GM18505 (cell line): ENCODE data around the gene SERPINB11.
A peak's percentile ranks its signal among the peaks of the same experiment; 100 is the strongest.
"Not testable (repeated sequence)": the region's sequence is repeated elsewhere in the genome, so short reads cannot be mapped to it uniquely, and the experiment has no call there.

Source experiments
- ATAC-seq: cut with Tn5 transposase; IDR thresholded peaks from one replicate; pipeline ENCODE4 v1.9.1; 2021; ENCODE audit not compliant: unreplicated experiment
- POLR2A ChIP-seq: IDR thresholded peaks from 4 replicates; pipeline ENCODE4 v1.6.1; 2011; ENCODE audit warnings: borderline replicate concordance; ENCODE audit not compliant: insufficient read depth, insufficient read length; ENCODE audit errors: extremely low read depth

Gene SERPINB11

DNA sequence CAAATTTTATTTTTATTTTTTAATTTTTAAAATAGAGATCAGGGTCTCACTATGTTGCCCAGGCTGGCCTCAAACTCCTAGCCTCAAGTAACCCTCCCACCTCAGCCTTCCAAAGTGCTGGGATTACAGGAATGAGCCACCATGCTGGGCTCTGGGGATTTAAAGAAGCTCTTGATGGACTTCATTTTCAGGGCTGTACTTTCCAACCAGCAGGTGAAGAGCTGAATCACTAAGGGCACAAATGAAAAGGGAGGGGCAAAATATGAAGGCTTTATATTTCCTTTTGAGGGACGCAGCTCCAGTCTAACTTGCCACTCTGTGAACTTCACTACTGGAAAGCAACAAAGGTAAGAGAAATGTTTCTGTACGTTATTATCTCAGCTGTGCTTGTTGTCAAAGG lies at the start of gene SERPINB11:
SERPINB11 (plus strand) TSS at position 301 of the 400 bp plus-strand sequence. CDS start 7,234 bp downstream, outside the sequence.
- TF ChIP-seq POLR2A: no peak
- no peak for ATAC-seq

GRCh38 chr18:63658920-63659319 lies 43.8 kb upstream of the SERPINB11 start:
- ATAC-seq: not testable (repeated sequence)

DNA sequence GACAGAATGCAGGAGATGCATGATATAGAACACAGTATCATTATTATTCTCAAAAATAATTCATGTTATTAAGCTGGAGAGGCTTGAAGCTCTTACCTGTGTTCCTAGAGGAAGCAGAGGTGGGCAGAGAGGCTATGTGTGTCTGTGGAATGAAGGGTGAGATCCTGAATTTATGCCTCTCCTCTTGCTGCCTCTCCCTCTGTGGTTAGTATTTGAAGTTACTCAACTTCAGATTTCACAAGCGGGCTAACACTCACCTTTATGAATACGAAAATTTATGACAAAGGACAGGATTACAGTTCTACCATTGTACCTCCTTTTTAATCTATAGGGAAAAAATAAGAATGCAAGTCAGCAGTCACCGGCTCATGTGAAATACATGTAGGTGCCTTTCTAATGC lies 41.0 kb upstream of the SERPINB11 start, which contains the start of gene SERPINB3:
SERPINB3 (minus strand) TSS at position 144 of the 400 bp plus-strand sequence. CDS start 677 bp downstream, outside the sequence.
- not testable (repeated sequence) for ATAC-seq

DNA sequence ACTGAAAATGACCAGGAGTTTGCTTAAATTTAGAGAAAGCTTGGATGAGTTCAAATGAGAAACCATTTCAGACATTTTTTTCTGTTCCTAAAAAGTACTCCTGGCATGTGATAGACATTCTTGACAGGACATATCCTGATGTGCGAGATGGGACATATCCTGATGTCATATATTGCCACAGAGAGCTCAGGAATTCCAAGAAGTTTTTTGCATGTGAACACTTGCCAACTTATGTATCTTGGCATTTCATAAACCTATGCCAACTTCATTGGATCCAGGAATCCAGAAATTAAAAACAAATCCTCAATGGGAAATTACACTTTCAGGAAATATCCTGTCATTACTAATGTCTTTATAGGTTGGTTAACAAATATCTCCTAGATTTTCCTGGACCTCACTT lies 38.2 kb upstream of the SERPINB11 start:
- TF ChIP-seq POLR2A: no peak
- no peak for ATAC-seq

DNA sequence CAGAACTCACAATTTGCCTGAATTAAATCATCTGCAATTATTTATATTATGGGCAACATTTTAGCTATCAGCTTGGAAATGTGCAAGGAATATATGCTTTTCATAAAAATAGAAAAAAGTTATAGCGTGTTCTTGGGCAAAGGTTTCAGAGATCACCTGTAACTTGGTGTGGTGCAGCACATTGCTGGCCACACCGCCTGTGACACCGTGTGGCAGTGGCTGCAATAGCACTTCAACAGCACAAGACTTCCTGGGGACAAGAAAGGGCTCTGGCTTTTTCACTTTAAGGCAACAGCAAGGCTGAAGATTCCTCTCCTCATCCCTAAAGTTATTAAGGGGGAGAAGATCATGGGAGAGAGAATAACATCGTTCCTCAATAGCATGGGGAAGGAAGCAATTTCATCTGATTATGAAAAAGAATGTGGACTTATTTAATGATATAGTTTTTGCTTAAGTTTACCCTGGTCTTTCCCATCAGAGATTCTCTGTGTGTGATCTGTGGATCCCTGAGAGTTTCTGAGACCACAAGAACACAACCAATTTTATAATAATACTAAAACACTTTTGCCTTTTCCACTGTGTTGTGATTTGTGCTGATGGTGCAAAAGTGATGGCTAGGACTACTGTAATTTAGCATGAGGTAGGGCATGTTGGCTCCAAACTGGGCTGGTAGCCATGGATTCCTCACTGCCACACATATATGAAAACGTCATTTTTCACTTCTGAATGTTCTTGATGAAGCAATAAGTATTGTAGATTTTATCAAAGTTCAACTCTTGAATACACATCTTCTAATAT lies 26.0 kb upstream of the SERPINB11 start:
- ATAC-seq: peak; percentile 93

DNA sequence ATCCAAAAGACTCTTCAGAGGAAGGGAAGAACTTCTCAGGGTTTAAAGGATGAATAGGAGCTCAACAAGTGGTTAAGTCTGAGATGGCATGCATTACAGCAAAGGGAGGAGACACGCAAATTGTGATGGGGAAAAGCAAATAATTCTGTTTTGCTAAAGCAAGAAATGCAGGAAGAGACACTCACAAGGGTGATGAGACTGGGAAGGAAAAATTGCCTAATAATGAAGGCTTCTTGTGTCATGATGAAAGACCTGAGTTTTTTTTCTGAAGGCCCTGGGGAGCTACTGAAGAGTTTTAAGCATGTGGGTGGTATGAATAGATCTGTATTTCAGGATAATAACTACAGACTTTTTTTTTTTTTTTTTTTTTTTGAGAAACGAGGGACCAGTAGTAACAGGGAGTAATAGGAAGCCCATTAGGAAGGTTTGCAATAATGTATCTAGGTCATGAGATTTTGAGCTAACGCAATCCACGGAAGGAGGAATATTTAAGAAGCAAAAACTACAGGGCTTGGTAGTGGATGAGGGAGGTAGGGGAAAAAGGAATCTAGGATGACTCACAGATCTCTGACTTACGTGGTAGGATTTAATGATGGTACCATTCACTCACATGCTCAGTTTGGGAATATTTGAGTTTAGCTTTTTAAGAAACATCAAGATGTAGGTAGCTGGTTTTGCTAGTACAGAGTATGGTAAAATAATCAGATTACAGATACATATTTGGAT lies 25.1 kb upstream of the SERPINB11 start:
- no peak for TF ChIP-seq POLR2A
- no peak for ATAC-seq

More for the DNA sequence above, 26.0 kb upstream of the SERPINB11 start:
- TF ChIP-seq POLR2A: no peak

GRCh38 chr18:63679820-63680606 lies 22.7 kb upstream of the SERPINB11 start:
- no peak for TF ChIP-seq POLR2A
- no peak for ATAC-seq

- TF ChIP-seq POLR2A: no peak
- no peak for ATAC-seq
Measured at GRCh38 chr18:63681449-63682340, 21.1 kb upstream of the SERPINB11 start.

DNA sequence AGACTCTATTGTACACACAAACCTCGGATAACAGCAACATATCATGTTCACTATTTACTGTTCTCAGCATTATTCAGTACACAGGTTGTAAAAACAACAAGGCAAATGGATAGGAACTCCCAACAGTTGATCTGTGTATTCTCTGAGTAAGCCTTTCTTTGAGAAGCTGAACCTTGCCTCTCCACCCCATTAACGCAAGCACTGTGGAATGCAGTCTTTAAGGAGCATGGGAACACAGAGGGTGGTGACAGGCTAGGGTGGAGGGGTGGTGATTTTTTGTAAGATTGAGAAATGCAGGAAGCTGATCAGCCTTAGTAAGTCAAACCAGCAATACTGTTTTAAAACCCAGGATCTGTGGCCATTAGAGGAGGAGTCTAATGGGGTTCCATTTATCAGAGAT lies 19.6 kb upstream of the SERPINB11 start:
- ATAC-seq: no peak

DNA sequence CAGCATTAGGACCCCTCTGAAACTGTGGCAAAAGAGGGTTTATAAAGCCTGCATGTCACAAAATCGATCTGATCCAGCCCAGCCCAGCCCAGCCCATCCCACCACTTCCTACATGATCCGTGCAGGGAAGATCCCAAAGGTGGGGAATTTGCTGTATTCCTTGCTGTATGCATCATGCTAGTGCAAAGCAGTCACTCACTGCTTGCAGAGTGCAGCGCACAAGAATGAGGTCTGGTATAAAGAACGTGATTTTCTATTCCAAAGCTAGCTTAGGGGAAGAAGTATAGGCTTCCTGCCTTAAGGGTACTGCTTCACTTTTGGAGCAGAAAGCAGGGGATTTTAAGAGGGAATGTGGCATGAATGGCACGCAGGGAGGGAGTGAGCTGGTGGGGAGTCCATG lies 18.9 kb upstream of the SERPINB11 start:
- TF ChIP-seq POLR2A: no peak
- no peak for ATAC-seq

More for the DNA sequence above, 19.6 kb upstream of the SERPINB11 start:
- no peak for TF ChIP-seq POLR2A

DNA sequence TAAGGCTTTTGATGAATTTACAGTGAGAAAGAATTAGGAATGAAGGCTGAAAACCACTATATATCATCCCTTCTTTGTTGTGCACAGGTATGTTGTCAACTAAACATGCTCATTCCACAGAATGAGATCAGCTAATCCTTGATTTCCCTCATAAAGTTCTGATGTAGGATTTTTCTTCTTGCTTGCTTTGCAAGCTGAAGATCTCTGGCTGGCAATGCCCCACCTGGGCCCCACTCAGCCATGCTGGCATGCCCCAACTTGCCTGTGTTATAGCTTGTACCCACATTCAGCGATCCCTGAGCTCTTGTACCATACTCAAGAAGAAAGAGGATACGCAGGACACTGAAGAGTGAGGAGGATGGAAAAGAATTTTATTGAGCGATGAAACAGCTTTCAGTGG lies 18.0 kb upstream of the SERPINB11 start:
- TF ChIP-seq POLR2A: no peak
- no peak for ATAC-seq

DNA sequence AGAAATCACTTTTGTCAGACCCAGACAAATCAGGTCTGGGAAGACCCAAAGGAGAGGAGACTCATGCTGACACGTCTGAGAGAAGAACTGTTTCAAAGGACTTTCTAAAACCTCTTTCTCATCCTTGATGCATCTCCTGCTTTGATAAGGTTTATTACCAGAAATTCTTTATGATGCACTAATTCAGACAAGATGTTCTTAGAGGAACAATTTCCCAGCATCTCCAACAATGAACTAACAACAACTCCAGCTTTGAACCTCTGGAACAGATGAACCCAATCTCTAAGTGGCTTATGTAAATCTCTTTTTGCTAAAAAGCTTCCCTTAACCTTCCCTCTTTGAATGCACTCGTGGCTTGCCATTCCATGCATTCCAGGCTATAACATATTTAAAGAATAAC lies 15.9 kb upstream of the SERPINB11 start:
- ATAC-seq: no peak
- TF ChIP-seq POLR2A: no peak
